H54 (cell line): ENCODE measurements around the gene CCDC33.

Source experiments
- DNase-seq: peaks from one replicate; pipeline ENCODE4 v3.0.0; 2011; ENCODE audit warnings: low spot score, mixed read lengths; ENCODE audit not compliant: insufficient read length
- FAIRE-seq: peaks from 3 replicates; lab custom pipeline; 2011; peaks lifted over from hg19 to GRCh38; lab: Jason Lieb, UNC
- POLR2A ChIP-seq: IDR thresholded peaks from 2 replicates; pipeline ENCODE4 v1.6.1; 2011; ENCODE audit warnings: low read depth, mild to moderate bottlenecking, low read length

CCDC33 gene

DNA sequence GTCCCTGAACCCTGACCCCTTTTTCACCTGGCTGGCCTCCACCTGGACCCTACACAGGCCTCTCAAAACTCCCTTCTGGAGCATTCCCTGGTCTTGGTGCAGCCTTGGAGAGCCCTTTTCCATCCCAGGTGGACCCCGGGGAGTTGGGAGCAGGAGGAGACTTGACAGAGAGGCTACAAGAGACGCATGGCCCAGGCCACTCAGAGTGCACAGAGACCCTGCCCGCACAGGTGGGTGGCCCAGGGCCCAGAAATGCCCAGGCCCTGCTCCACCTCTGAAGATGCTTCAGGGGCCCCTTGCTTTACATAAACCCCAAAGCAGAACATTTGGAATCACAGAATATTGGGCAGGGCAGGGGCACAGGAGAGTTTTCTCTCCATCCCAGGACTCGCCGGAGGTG is 97.0 kb downstream of the CCDC33 start:
- no peak for FAIRE-seq

DNA sequence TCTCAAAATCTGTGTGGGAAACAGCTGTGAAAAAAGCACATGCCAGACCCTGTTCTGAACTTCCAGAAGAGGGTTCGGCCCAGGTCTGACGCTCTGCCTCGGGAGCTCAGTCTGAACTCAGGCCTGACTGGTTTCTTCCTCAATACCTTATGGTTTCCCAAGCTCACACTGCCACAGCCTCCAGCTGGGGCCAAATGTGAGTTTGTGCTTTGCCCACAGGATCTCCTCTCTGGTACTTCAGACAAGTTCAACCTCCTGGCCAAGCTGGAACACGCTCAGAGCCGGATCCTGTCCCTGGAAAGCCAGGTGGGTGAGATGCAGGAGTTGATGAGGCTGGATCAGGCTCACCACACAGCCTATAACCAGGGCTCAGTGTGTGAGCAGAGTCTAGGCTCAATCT is 97.5 kb downstream of the CCDC33 start:
- FAIRE-seq (no peak), DNase-seq (no peak)
- TF ChIP-seq POLR2A, result no peak

More for the DNA sequence above, 97.0 kb downstream of the CCDC33 start:
- DNase-seq, result no peak
- no peak for TF ChIP-seq POLR2A

DNA sequence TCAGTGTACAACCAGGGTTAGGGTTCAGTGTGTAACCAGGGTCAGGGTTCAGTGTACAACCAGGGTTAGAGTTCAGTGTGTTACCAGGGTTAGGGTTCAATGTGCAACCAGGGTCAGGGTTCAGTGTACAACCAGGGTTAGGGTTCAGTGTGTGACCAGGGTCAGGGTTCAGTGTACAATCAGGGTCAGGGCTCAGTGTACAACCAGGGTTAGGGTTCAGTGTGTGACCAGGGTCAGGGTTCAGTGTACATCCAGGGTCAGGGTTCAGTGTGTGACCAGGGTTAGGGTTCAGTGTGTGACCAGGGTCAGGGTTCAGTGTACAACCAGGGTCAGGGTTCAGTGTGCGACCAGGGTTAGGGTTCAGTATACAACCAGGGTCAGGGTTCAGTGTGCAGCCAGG is 98.0 kb downstream of the CCDC33 start:
- no peak for TF ChIP-seq POLR2A
- FAIRE-seq (no peak), DNase-seq (no peak)

DNA sequence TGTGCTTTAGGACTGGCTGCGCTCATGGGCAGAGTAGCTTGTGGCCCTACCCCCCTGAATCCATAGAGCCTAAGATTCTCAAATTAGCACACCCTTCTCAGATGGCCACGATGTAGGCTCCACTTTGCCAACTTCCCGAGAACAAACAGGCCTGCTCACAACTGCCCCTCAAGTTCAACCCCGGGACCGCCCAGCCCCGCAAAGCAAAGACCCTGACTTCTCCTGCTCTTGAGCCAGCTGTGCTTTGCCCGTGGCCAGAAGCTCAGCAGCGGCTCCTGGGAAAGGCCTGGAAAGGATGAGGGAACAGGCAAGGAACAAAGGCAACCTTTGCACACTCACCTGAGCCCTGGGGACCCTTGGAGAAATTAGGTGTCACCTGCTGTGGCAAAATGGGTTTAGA is 99.3 kb downstream of the CCDC33 start:
- TF ChIP-seq POLR2A, result no peak
- no peak for FAIRE-seq

DNA sequence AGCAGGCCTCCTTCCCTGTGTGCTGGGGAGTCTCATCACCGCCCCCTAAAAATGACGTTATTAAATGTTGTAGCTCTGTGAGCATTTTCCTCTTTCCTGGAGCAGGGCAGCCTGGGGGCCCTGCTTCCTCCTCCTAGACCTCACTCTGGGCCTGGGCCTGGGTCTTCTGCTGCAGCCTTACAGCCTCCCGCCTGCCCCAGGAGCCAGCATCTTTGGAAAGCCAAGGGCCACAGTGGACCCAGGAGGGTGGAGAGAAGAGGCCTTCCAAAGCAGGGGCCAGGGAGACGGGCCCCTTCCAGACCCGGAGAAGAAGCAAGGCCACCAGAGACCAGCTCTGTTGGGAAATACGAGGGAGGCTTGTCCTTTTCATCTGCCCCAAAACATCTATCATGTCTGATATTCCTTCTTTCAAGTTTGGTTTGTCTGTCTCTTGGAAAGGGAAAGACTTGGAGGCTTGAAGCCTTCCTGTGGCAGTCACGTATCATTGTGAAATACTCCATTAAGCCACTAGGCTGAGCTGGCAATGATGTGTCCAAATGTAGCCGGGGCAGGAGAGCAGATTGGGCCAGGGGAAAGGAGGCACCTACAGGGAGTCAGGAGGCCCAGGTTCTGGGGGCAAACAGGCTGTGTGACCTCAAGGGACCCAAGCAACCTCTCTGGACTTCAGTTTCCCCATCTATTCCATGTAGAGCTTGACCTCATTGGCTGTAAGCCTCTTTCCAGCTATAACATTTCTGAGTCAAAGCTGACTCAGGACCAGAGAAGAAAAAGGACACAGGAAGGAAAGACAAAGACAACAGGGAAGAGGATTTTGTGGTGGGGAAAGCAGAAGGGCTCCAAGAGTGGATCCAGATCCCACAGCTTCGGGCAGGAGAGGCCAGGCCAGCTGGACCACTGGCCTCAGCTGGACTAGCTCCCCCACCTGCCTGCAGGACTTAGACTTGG is 100.2 kb downstream of the CCDC33 start:
- FAIRE-seq, result no peak
- DNase-seq, result no peak
- no peak for TF ChIP-seq POLR2A

More for the DNA sequence above, 99.3 kb downstream of the CCDC33 start:
- no peak for DNase-seq

DNA sequence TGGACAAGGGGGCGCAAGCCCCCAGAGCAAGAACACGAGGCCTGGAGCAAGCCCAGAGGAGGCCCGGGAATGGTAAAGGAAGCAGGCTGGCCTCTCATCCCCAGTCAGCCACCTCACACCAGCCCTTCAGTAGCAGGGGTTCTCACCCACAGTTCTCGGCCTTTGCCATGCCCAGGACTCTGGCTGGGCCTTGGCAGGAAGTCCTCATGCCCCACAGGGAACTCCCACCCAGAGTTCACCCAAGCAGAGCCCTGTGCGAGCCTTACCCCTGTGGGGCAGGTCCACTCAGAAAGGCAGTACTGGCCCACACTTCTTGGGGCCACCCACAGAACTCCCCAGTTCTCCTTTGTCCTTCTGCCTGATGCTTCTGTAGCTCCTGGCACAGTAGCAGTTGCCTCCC is 101.0 kb downstream of the CCDC33 start:
- FAIRE-seq (no peak), DNase-seq (no peak)
- no peak for TF ChIP-seq POLR2A

DNA sequence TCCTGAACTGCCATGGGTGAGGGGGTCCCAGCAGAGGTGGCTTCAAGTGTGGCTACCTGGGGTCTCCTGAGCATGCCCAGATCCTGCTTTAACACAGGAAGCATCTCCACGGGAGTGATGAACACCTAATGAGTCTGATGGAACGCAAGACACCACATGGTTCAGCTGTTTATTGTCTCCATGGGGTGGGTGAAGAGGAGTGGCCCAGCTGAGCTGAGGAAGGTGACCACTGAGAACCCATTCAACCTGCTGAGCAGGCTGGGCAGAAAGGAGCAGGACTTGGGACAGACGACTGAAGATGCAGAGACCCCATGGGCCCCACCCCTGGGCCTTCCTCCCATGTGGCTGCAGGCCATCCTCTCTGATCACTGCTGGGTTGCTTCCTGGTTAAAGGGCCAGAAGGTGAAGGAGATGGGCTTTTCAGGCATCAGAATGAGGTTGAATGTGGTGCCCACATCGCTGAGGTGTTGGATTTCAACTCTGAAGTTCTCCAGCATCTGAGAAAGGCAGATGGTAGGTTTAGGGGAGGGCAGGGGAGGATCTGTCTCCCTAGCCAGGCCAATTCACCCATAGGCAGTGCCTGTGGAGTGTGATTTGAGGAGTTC is 101.6 kb downstream of the CCDC33 start:
- TF ChIP-seq POLR2A, result no peak
- no peak for FAIRE-seq

DNA sequence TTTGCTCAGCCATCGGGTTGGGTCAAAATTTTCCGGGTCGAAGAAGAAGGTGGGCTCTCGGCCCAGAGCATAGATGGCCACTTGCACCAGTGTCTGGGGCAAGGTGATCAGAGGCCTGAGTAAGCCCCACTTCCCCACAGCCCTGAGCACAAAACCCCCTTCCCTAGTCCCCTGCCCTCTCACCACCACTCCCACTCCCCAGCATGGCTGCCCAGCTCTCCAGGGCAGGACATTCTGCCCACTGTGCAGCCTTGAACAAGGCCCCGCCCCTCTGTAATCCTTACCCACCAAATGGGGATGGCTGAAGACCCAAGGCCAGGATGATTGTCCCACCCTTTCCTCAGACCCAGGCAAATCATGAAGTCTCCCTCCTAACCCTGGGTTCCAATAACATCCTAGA is 102.5 kb downstream of the CCDC33 start:
- FAIRE-seq (no peak), DNase-seq (no peak)

More for the DNA sequence above, 101.6 kb downstream of the CCDC33 start:
- no peak for DNase-seq

DNA sequence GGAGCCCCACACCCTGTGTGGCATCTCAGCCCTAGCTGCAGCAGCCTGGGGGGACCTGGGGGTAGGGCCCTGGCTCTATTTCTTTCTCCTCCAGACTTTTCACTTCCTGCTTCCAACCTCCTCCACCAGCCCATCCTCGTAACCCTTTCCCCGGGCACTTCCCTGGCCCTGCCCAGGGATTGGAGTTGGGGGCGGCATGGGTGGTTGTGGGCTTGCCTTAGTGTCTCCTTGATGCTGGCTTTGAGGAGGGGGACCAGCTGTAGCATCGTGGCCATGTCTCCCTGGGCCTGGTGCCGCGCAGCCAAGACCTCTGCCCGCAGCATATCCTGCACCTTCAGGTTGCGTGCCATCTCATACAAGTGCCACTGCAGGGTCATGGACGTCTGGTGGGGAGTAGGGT is 103.2 kb downstream of the CCDC33 start:
- TF ChIP-seq POLR2A, result no peak
- DNase-seq, result no peak
- FAIRE-seq, result no peak

More for the DNA sequence above, 102.5 kb downstream of the CCDC33 start:
- no peak for TF ChIP-seq POLR2A

DNA sequence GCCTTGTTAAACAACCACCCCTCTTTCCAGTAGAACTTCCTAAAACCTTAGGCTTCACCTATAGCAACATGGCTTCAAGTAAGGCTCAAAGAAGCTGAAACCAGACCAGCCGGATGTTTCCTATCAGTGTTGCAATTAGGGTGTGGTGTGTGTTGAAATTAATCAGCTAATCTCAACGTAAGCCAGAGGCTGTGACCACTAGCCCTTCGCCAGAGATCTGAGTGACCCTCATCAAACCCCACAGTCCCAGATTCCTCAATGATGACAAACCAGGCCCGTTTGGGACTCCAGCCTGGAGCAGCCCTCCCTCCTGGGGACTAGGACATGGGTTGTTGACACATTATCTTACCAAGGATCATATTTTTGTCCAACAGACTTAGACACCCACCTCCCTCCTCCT is 104.0 kb downstream of the CCDC33 start:
- FAIRE-seq (no peak), DNase-seq (no peak)
- TF ChIP-seq POLR2A, result no peak

DNA sequence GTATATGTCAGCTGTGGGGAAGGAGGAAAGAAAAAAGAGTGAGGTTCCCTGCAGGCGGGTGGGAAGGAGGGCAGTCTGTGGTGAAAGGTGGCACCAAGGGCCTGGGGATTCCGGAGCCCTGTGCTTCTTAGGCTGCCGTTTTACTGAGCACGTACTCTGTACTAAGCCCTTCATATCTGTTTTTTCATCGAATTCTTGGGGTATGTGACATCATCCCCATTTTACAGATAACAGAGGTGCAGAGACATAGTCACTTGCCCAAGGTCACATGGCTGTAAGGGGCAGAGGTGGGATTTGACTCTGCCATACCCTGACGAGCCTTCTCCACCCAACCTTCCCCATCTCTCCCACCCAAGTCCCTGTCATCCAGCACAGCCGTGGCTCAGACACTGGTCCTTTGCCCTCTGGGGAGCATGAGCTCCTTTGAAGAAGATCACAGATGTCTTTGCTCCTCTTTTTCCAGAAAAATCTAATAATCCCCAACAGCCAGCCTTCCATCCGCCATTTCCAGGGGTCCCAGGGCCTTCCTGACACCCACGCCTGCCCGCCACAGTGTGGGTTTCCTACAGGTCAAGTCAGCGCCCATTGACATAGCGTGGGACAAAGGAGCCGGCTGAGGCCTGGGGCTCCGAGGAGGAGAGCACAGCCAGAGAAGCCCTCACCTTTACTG is 107.1 kb downstream of the CCDC33 start:
- no peak for FAIRE-seq

DNA sequence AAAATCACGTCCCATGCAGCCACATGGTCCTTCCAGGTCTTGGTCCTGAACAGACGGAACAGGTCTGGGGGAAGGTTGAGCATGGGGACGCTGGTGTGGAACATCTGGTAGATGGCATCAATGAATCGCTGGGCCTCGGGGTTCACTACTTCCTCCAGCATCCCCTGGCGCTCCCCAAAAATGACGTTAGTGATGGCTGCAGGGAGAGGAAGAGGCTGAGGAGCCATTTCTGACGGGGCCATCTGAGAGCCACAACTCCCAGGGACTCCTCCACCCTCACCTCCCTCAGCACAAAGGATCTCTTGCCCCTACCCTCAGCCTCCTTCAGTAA is 107.6 kb downstream of the CCDC33 start:
- no peak for FAIRE-seq
- no peak for DNase-seq
- no peak for TF ChIP-seq POLR2A

More for the DNA sequence above, 107.1 kb downstream of the CCDC33 start:
- TF ChIP-seq POLR2A, result no peak
- DNase-seq, result no peak

DNA sequence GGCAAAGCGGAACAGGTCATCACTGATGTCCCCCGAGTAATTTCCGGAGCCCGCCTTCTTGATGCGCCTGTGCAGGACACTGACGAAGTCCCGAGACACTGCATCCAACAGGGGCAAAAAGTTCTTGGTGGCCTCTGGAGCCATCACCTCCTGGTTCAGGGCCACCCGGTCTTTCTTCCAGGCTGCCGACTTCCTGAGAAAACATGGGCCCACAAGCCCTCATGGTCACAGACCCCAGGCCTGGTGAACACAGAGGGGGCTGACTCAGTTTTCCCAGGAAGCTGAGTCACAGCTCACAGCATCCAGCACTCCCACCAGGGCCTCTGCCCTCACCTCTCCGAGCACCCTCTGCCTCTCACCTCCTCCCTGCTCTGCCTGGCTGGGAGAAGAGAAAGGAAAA is 108.9 kb downstream of the CCDC33 start:
- FAIRE-seq, result no peak
- no peak for TF ChIP-seq POLR2A
- DNase-seq, result no peak

DNA sequence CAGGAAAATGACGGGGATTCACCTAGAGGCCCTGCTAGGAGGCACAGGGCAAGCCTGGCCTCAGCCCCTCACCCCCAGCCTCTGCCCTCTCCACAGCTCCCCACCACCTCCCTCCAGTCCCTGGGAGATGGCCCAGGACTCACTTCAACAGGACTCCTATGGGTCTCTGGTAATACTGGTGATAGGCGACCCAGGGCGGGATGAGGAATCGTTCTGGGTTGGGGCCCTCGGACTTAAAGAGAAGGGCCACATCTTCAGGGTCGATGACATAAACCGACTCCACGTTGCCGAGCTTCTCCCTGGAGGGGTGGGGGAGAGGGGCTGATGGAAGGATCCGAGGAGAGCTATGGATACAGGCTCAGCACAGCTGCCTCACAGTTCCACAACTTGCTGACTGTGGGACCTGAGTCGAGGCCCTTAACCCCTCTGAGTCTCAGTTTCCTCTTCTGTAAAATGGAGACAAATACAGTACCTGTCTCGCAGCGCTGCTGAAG is 111.7 kb downstream of the CCDC33 start:
- DNase-seq (no peak), FAIRE-seq (no peak)
- no peak for TF ChIP-seq POLR2A
